ENCODE measurements around the gene COL4A5. TPM values are rescaled to one million over a fixed set of nuclear protein-coding genes. Genes with fewer than 3 reads are reported as not detected.

The COL4A5 gene
- polyA plus RNA-seq, 1 experiment: 123 TPM

DNA sequence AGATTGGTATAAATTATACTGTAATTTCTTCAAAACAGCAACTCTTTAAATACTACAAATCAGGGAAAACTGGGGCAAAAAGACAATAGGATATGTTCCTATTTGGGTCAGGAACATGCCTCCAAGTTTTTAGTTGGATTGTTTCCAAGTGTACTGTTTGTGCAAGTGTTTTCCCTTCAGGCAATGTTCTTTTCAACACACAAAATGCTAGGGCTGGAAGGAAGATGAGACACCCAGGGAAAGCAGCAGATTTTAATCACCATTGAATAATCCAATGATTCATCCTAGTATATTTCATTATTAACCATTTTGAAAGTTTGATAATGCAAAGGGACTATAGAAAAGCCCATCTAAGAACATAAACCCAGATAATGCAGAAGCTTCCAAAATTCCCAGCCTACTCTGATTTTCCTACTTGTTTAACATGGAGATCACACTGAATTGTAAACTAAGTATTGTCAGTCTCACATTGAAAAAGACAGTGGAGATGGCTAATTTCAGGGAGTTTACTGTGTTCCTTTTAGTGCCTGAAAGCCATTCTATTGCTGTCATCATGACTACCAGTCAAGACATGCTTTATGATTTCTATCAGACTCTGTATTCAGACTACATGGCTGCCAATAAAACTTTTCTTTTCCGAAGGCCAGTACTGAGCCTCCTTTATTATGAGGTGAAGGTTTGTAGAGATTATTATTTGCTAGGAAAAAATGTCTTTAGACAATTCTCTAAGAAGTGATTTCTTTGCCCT lies 40.0 kb upstream of the COL4A5 start:
- H3K4me3 ChIP-seq (ENCODE audit: low read depth, low read length): no peak overlapping the region
- no peaks in the 10 kb centered on the region for H3K27me3 ChIP-seq (ENCODE audit: control insufficient read depth, insufficient read depth, low read length)
- H3K9me3 ChIP-seq (ENCODE audit: control insufficient read depth, insufficient read depth, low read length): no peaks in the 10 kb centered on the region
- POLR2A ChIA-PET: no interaction called here
- no peak for TF ChIP-seq CTCF (IDR thresholded peaks at IDR 0.05; ENCODE audit: low read depth, low read length)
- CTCF ChIA-PET: no interaction called here
- no peak for DNase-seq (ENCODE audit: low read depth, low spot score)
- no peak overlapping the region for H3K27ac ChIP-seq (ENCODE audit: low read depth, low read length)

GRCh38 chrX:108412783-108413182 lies 26.9 kb upstream of the COL4A5 start:
- no peak overlapping the region for H3K27ac ChIP-seq (ENCODE audit: low read depth, low read length)
- POLR2A ChIA-PET: no interaction called here
- no peaks in the 10 kb centered on the region for H3K9me3 ChIP-seq (ENCODE audit: control insufficient read depth, insufficient read depth, low read length)
- H3K4me3 ChIP-seq (ENCODE audit: low read depth, low read length): no peak overlapping the region
- no peak for DNase-seq (ENCODE audit: low read depth, low spot score)
- no peaks in the 10 kb centered on the region for H3K27me3 ChIP-seq (ENCODE audit: control insufficient read depth, insufficient read depth, low read length)
- CTCF ChIA-PET: no interaction called here
- no peak for TF ChIP-seq CTCF (IDR thresholded peaks at IDR 0.05; ENCODE audit: low read depth, low read length)

- H3K27ac ChIP-seq (ENCODE audit: low read depth, low read length): no peak overlapping the region
- CTCF ChIA-PET: interaction anchor here (1.1 kb wide), 1 partner anchor 215 kb away, joined by 4 read pairs; no protein-coding TSS in a partner anchor
- no peak for DNase-seq (ENCODE audit: low read depth, low spot score)
Observed at GRCh38 chrX:108415146-108415545, 24.5 kb upstream of the COL4A5 start.

DNA sequence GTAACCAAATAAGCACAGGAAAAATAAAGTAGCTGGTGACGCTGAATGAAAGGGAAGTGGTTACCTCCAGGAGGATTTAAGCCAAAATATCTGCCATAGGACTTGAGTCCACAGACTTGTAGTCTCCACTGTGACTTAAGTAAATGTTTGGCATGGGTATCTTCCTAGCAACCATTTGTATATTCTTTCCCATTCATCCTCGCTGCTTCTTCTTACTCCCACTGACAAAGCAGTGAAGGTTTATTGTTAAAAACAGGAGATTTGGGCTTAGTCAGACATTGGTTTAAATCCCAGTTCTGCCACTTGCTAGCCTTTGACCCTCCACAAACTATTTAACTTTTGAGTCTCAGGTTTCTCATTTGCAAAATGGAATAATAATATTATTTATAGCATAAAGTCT lies 23.7 kb upstream of the COL4A5 start:
- no peak for TF ChIP-seq CTCF (IDR thresholded peaks at IDR 0.05; ENCODE audit: low read depth, low read length)
- Histone ChIP-seq H3K9me3 (ENCODE audit: control insufficient read depth, insufficient read depth, low read length) (no peaks in the 10 kb centered on the region), H3K27me3 (ENCODE audit: control insufficient read depth, insufficient read depth, low read length) (no peaks in the 10 kb centered on the region), H3K4me3 (ENCODE audit: low read depth, low read length) (no peak overlapping the region), H3K27ac (ENCODE audit: low read depth, low read length) (no peak overlapping the region)
- ChIA-PET CTCF (interaction anchor here (0.6 to 1.1 kb wide), 2 partner anchors 216 to 873 kb away, joined by 3 to 4 read pairs; no protein-coding TSS in a partner anchor), POLR2A (no interaction called here)
- no peak for DNase-seq (ENCODE audit: low read depth, low spot score)

More at GRCh38 chrX:108415146-108415545, 24.5 kb upstream of the COL4A5 start:
- H3K4me3 ChIP-seq (ENCODE audit: low read depth, low read length): no peak overlapping the region
- TF ChIP-seq CTCF (IDR thresholded peaks at IDR 0.05; ENCODE audit: low read depth, low read length): no peak
- no peaks in the 10 kb centered on the region for H3K9me3 ChIP-seq (ENCODE audit: control insufficient read depth, insufficient read depth, low read length)
- POLR2A ChIA-PET: no interaction called here
- no peaks in the 10 kb centered on the region for H3K27me3 ChIP-seq (ENCODE audit: control insufficient read depth, insufficient read depth, low read length)

DNA sequence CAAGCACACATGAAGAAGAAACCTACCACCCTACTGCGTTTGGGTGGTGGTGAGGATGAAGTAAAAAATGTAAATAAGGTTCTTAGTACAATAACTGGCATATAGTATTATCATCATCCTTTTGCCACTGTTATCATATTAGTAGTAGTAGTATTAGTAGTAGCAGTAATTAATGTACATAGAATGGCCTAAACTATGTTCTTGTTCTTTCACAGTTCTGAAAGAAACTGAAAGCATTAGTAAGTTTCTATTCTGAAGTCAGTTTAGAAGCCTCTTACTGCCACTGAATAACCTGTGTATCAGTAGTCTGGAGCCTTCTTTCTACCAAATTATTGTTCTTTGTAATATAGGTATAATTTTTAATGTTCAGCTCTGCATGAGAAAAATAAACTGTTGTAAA lies 22.4 kb upstream of the COL4A5 start:
- H3K27me3 ChIP-seq (ENCODE audit: control insufficient read depth, insufficient read depth, low read length): no peaks in the 10 kb centered on the region
- CTCF ChIA-PET: no interaction called here
- TF ChIP-seq CTCF (IDR thresholded peaks at IDR 0.05; ENCODE audit: low read depth, low read length): no peak

More for the DNA sequence above, 22.4 kb upstream of the COL4A5 start:
- no peaks in the 10 kb centered on the region for H3K9me3 ChIP-seq (ENCODE audit: control insufficient read depth, insufficient read depth, low read length)
- H3K4me3 ChIP-seq (ENCODE audit: low read depth, low read length): no peak overlapping the region
- H3K27ac ChIP-seq (ENCODE audit: low read depth, low read length): no peak overlapping the region
- POLR2A ChIA-PET: no interaction called here
- DNase-seq (ENCODE audit: low read depth, low spot score): no peak
